Activated naive CD8-positive, alpha-beta T cell treated with anti-CD3 and anti-CD28 coated beads for 36 hours (primary cell): ENCODE results near the gene NUMB. TPM values are rescaled to one million over a fixed set of nuclear protein-coding genes. Genes with fewer than 3 reads are reported as not detected.

Experiments used
- DNase-seq: peaks from one replicate; pipeline ENCODE4 v3.0.0; 2021
- H3K27ac Mint-ChIP-seq: one replicate; pipeline ENCODE4 v1.8.0; 2022; ENCODE audit warnings: mild to moderate bottlenecking, moderate library complexity, mixed read lengths
- H3K27me3 Mint-ChIP-seq: one replicate; pipeline ENCODE4 v1.8.0; 2022; ENCODE audit warnings: mild to moderate bottlenecking, mixed read lengths
- H3K36me3 Mint-ChIP-seq: one replicate; pipeline ENCODE4 v1.8.0; 2021; ENCODE audit warnings: mild to moderate bottlenecking, mixed read lengths
- H3K4me1 Mint-ChIP-seq: one replicate; pipeline ENCODE4 v1.8.0; 2021; ENCODE audit warnings: mixed read lengths
- H3K4me3 Mint-ChIP-seq: one replicate; pipeline ENCODE4 v1.8.0; 2022; ENCODE audit warnings: mild to moderate bottlenecking, moderate library complexity, mixed read lengths
- H3K9me3 Mint-ChIP-seq: one replicate; pipeline ENCODE4 v1.8.0; 2022; ENCODE audit warnings: mixed read lengths
- total RNA-seq, 2 experiments: library from RNA; stranded (reverse); gene quantifications; one replicate each; pipeline ENCODE4 v1.2.3, GENCODE V29; 2021

The NUMB gene
- total RNA-seq, 2 experiments from 2014 or later: 27.3 to 32.4 TPM

DNA sequence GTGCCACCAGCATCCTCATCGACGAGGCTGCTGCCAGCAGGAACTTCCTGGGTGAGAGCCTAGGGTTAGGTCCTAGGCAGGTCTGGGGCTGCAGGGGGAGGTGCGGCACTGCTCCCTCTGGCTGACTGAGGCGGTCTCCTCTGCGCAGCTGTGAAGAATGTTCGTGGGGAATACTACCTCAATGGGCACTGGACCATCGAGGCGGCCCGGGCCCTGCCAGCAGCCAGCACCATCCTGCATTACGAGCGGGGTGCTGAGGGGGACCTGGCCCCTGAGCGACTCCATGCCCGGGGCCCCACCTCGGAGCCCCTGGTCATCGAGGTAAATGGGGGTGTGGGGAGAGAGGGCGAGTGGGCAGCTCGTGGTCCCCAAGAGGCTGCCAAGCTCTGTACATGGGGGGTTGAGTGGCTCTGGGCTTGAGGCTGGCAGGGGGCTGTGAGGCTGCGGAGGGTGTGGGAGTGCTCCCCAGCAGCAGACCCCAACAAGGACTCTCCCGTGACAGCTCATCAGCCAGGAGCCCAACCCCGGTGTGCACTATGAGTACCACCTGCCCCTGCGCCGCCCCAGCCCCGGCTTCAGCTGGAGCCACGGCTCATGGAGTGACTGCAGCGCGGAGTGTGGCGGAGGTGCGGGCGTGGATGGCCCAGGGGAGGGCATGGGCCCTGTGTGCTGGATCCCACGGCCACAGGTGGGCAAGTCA lies 206.7 kb downstream of the NUMB start:
- H3K4me1 Mint-ChIP-seq: peaks cover 11% of the 10 kb centered on the region
- peaks cover 3% of the 10 kb centered on the region for H3K27me3 Mint-ChIP-seq
- no peak overlapping the region for H3K27ac Mint-ChIP-seq
- DNase-seq: no peak
- H3K4me3 Mint-ChIP-seq: no peak overlapping the region
- no peaks in the 10 kb centered on the region for H3K36me3 Mint-ChIP-seq
- H3K9me3 Mint-ChIP-seq: no peaks in the 10 kb centered on the region

DNA sequence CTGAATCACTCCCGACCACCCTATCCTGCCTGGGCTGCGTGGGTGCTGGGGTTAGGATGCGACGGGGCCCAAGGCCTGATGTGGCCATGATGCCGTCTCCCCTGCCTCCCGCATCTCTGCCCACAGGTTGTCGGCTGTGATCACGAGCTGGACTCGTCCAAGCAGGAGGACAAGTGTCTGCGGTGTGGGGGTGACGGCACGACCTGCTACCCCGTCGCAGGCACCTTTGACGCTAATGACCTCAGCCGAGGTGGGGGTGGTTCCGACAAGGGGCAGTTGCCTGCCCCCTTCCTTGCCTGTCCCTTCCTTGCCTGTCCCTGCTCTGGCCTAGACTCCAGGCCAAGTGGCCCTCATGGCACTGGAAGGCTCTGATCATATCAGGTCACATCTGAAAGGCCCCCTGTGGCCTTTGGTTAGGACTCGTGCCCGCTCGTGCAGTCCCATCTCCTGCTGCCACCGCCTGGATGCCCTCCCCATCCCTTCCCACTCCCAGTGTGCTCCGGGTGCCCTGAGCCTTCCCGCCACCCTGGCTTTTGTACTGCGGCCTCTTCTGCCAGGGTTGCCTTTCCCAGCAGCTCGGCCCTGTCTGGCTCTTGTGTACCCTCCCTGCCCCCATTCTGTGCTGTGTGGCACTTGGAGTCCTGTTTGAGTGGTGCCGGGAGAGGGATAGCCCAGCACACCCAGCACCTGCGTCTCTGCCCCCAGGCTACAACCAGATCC lies 207.4 kb downstream of the NUMB start:
- H3K4me1 Mint-ChIP-seq: peaks cover 13% of the 10 kb centered on the region
- DNase-seq: no peak

DNA sequence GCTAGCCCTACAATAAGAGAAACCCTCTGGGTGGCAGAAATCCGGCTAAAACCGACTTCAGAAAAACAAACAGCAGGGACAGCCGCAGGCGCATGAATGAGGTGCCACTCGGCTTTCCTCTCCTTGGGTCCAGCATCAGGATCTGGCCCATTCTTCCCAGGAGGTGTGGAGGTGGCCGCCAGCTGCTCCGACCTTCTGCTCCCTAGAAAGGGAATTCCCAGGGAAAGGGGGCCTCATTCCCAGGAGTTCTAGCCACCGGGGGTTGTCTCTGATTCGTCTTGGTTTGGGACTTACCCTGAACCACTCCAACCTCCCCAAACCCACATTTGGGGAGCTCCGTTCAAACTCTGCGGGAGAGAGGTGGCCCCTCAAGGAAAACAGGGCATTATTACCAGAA lies 208.0 kb downstream of the NUMB start:
- Mint-ChIP-seq H3K27ac (no peak overlapping the region), H3K36me3 (no peaks in the 10 kb centered on the region), H3K4me3 (no peak overlapping the region), H3K4me1 (peaks cover 13% of the 10 kb centered on the region), H3K27me3 (peaks cover 9% of the 10 kb centered on the region), H3K9me3 (no peaks in the 10 kb centered on the region)
- no peak for DNase-seq

More for the DNA sequence above, 207.4 kb downstream of the NUMB start:
- H3K27me3 Mint-ChIP-seq: peaks cover 7% of the 10 kb centered on the region
- no peak overlapping the region for H3K4me3 Mint-ChIP-seq
- H3K36me3 Mint-ChIP-seq: no peaks in the 10 kb centered on the region
- H3K27ac Mint-ChIP-seq: no peak overlapping the region
- H3K9me3 Mint-ChIP-seq: no peaks in the 10 kb centered on the region

DNA sequence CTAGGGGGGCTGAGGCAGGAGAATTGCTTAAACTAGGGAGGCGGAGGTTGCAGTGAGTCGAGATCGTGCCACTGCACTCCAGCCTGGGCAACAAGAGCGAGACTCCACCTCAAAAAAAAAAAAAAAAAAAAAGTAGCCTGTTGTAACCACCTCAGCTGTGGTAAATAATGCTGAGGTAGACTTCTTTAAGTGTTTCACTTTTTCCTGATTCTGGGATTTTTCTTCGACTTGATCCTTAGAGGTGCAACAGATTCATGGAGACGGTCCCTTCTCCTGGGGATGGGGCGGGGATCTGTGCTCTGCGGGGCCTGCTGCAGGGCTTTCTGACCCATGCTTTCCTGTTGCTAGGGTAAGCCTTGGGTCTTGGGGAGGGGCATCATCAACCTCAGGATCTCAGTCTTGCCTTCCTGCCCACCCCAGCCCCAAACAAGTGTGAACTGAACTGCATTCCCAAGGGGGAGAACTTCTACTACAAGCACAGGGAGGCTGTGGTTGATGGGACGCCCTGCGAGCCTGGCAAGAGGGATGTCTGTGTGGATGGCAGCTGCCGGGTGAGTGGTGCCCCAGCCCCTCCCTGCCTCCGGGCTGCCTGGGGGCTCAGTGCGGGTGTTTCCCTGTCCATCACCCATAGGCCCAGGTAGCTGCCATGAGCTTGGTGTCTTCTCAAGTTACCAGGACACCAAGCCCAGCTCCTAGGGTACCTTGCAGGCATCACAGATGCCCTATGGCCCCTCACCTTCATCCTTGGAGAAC lies 208.6 kb downstream of the NUMB start:
- no peaks in the 10 kb centered on the region for H3K36me3 Mint-ChIP-seq
- H3K27me3 Mint-ChIP-seq: peaks cover 15% of the 10 kb centered on the region
- peaks cover 16% of the 10 kb centered on the region for H3K4me1 Mint-ChIP-seq
- H3K9me3 Mint-ChIP-seq: no peaks in the 10 kb centered on the region
- no peak overlapping the region for H3K4me3 Mint-ChIP-seq
- DNase-seq: no peak
- no peak overlapping the region for H3K27ac Mint-ChIP-seq

DNA sequence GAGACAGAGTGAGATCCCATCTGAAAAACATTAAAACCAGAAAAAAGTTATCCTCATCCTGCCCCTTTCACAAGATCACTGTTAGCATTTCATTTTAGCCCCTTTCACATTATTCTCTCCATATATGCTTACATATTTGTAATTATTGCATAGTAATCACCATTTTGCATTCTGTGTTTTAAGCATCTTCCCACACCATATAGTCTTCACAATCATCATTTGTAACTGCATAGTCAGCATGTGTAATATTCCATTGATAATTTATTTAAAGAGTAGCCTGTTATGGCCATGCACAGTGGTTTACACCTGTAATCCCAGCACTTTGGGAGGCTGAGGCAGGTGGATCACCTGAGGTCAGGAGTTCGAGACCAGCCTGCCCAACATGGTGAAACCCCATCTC lies 209.2 kb downstream of the NUMB start:
- Mint-ChIP-seq H3K4me3 (no peak overlapping the region), H3K27me3 (peaks cover 21% of the 10 kb centered on the region), H3K36me3 (no peaks in the 10 kb centered on the region), H3K27ac (no peak overlapping the region), H3K9me3 (no peaks in the 10 kb centered on the region), H3K4me1 (peaks cover 16% of the 10 kb centered on the region)
- DNase-seq: no peak

DNA sequence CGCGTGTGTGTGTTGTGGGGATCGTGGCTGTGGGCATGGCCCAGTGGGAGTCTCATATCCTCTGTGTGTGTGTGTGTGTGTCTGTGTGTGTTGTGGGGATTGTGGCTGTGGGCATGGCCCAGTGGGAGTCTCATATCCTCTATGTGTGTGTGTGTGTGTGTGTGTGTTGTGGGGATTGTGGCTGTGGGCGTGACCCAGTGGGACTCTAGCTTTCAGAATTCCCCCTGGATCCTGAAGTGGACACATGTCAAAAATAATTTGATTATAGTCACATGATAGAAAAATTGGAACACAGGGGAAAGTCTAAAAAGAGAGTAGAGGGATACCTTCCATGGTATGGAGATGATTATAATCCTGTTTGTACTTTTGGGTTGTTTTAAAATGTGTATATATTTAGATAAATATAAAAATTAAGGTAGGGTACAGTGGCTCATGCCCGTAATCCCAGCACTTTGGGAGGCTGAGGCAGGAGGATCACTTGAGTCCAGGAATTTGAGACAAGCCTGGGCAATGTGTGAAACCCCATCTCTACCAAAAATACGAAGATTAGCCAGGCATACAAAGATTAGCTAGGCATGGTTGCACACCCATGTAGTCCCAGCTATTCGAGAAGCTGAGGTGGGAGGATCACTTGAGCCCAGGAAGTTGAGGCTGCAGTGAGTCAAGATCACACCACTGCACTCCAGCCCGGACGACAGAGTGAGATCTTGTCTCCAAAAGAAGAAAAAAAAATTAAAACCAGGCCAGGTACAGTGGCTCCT lies 210.1 kb downstream of the NUMB start:
- Mint-ChIP-seq H3K27ac (no peak overlapping the region), H3K36me3 (no peaks in the 10 kb centered on the region), H3K27me3 (peaks cover 28% of the 10 kb centered on the region), H3K4me1 (peaks cover 22% of the 10 kb centered on the region), H3K9me3 (no peaks in the 10 kb centered on the region), H3K4me3 (no peak overlapping the region)
- DNase-seq: no peak

DNA sequence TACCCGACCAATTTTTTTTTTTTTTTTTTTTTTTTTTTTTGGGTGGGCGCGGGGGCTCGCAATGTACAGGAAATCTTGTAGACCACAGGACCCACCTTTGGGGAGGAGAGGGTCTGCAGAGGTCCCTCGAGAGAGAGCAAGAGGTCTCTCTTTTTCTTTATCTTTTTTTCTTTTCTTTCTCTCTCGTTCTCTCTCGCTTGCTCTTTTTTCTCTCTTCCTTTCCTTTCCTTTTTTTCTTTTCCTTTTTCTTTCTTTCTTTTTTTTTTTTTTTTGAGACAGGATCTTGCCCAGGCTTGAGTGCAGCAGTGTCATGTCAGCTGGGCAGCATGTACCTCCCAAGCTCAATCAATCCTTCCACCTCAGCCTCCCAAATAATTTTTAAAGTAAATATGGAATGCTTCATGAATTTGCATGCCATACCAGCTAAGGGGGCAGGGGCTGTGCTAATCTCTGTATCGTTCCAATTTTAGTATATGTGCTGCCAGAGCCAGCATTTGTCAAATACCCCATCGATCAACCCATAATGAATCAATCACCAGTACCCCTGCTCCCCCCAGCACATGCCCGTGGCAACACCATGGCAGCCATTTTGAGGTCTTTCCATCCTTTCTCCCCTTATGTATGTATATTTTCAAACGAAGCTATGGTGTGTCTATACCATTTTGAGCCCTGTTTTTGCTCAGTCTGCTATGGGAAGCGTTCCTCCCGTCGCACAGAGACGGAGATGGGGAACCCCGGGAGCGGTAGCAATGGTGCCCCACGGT lies 211.8 kb downstream of the NUMB start:
- Mint-ChIP-seq H3K4me1 (peaks cover 26% of the 10 kb centered on the region), H3K27ac (peak overlapping the region; percentile 11), H3K4me3 (peak overlapping the region; percentile 72), H3K27me3 (peaks cover 44% of the 10 kb centered on the region), H3K36me3 (no peaks in the 10 kb centered on the region), H3K9me3 (no peaks in the 10 kb centered on the region)
- DNase-seq: no peak

DNA sequence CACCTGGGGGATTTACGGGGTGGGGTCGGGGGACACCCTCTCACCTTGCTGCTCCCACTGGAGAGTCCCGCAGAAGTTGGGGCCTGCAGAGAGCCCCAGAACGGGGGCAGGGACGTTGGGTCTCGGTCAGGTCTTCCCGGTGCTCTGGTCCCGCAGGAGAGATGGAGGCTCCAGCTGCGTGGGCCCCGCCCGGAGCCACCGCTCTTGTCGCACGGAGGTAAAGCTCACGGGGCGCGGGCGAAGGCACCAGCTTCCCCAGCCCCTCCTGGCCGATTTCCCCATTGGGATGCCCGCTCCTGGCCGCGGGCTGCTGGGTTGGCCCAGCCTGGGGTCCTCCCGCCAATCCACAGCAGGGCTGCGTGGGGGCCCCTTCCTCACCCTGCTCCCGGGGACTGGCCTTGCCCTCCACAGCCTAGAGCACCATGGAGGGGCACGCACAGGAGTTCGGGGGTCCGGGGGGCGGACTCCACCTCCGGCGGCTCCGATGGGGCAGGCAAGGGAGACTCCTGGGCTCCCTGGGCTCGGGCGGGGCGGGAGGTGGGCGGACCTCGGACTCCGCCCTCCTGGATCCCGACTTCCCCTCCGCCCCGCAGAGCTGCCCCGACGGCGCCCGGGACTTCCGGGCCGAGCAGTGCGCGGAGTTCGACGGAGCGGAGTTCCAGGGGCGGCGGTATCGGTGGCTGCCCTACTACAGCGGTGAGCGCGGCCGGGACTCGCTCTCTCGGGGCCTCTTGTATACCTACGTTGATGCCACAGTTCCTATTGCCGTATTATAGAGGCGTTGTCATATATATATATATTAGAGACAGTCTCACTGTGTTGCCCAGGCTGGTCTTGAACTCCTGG lies 212.6 kb downstream of the NUMB start:
- Mint-ChIP-seq H3K9me3 (no peaks in the 10 kb centered on the region), H3K4me1 (peaks cover 26% of the 10 kb centered on the region), H3K27ac (no peak overlapping the region), H3K4me3 (peak overlapping the region; percentile 72), H3K36me3 (no peaks in the 10 kb centered on the region), H3K27me3 (peaks cover 52% of the 10 kb centered on the region)
- peak; percentile 67 for DNase-seq

DNA sequence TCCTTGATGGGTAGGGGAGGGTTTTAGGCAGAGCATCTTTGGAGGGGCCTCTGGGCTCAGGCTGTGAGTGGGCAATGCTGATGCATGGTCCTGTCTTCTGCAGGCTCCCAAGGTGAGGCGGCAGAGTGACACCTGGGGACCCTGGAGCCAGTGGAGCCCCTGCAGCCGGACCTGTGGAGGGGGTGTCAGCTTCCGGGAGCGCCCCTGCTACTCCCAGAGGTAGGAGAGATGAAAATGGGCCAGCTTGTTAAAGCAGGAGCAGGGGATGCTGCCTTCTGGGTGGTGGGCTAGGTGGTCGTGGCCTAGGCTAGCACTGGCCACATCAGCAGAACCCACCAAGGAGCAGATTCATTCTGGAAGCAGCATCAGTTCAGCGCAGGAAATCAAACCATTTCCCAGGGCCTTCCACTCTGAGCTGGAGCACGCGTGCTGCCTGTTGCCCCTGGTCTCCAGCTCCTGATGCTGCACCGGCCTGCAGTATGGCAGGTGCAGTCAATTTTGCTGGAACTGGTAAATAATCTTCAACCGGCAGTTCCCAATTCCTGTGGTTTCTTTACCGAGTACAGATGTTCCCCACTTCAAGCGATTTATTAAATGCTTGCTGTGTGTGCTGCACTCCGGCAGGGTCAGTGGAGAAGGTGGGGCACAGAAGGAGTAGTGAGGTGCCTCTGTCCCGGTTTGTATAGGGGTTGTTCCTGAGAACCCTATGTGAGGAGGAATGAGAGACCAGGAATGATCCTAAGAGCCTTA lies 213.6 kb downstream of the NUMB start:
- no peaks in the 10 kb centered on the region for H3K9me3 Mint-ChIP-seq
- peaks cover 26% of the 10 kb centered on the region for H3K4me1 Mint-ChIP-seq
- peaks cover 61% of the 10 kb centered on the region for H3K27me3 Mint-ChIP-seq
- DNase-seq: no peak
- H3K27ac Mint-ChIP-seq: no peak overlapping the region
- H3K4me3 Mint-ChIP-seq: peak overlapping the region; percentile 38
- no peaks in the 10 kb centered on the region for H3K36me3 Mint-ChIP-seq

DNA sequence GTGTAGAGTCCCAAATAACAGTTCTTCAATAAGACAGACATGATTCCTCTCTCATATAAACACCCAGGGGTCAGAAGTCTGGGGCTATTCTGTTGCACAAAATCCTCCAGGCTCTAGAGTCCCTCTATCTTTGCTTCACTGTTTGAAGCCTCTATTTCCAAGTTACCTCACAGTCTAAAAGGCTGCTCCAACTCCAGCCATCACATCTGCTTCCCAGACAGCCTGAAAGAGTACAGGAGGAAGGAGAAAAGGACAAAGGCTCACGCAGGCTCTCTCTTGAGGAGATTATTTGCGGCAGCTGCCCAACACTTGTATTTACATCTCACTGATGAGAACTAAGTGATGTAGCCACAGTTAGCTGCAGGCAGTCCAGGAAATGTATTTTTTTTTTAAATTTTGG lies 214.6 kb downstream of the NUMB start:
- Mint-ChIP-seq H3K27me3 (peaks cover 71% of the 10 kb centered on the region), H3K4me3 (no peak overlapping the region), H3K27ac (no peak overlapping the region), H3K4me1 (peaks cover 28% of the 10 kb centered on the region), H3K36me3 (no peaks in the 10 kb centered on the region), H3K9me3 (no peaks in the 10 kb centered on the region)
- DNase-seq: no peak

DNA sequence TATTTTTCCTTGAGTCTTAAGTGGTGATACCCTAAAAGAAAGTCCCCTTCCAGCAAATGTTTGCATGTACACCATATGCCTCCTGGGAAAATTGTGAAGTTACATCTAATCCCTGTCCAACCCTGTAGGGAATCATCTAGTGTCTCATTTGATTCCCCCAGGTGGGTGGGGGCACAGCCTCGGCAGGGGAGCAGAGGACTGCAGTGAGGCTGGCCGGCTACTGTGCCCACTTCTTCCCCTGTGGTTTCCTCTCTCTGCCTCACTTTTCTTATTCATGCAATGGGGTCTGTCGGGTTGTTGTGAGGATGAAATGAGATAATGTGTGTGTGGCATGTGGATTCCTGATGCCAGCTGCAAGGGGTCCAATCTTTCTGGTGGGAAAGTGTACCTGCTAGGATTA lies 215.0 kb downstream of the NUMB start:
- no peak overlapping the region for H3K27ac Mint-ChIP-seq
- DNase-seq: no peak
- H3K27me3 Mint-ChIP-seq: peaks cover 75% of the 10 kb centered on the region
- H3K9me3 Mint-ChIP-seq: no peaks in the 10 kb centered on the region
- H3K36me3 Mint-ChIP-seq: no peaks in the 10 kb centered on the region
- H3K4me1 Mint-ChIP-seq: peaks cover 28% of the 10 kb centered on the region
- H3K4me3 Mint-ChIP-seq: no peak overlapping the region

DNA sequence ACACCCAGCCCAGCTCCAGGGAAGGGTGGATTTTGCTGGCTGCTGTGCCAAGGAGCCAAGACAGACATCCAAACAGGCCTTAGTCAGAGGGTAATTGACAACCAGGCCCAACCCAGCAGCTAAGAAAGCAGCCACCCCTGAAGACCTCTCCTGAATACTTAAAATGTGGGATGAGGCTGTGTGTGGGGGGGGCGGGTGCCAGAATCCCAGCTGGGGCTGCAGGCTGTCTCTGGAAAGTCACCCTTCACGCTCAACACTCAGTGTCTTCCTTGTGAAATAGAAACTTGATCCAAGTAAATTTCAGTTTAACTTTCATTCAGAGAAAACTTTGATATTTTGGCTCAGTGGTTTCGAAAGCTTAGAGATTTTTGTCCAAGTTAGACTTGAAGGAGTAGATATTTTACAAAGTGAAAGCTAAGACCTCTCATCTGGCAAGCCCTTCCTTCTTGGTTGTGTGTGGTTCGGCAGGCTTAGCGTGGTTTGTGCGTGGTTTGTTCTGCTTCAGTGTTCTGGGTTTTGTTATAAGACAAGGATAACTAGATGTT lies 215.9 kb downstream of the NUMB start:
- no peak for DNase-seq
- Mint-ChIP-seq H3K27ac (no peak overlapping the region), H3K27me3 (peaks cover 77% of the 10 kb centered on the region), H3K9me3 (no peaks in the 10 kb centered on the region), H3K4me1 (peaks cover 24% of the 10 kb centered on the region), H3K36me3 (no peaks in the 10 kb centered on the region), H3K4me3 (no peak overlapping the region)
